IMR-90 (cell line): Measurements from ENCODE around the gene PTPN3. TPM values are rescaled to one million over a fixed set of nuclear protein-coding genes. Genes with fewer than 3 reads are reported as not detected.
A peak's percentile ranks its signal among the peaks of the same experiment; 100 is the strongest.

Experiments
- ATAC-seq: fragments of 200-7000 bp; cut with Tn5 transposase; 2 replicates; pipeline ENCODE4 v1.9.1; 2020; ENCODE audit warnings: low read depth, mild to moderate bottlenecking, moderate library complexity
- BruUV-seq: library from RNA; stranded (reverse); fragments of 400-500 nt; replicated peaks from 2 replicates; lab custom pipeline; 2021; lab: Mats Ljungman, UMichigan
- CTCF ChIA-PET: fragments of 300-600 bp; formaldehyde crosslinking; extraction: SDS; loops from one replicate; lab custom pipeline; 2021; ENCODE audit warnings: antibody characterized with exemption; lab: Yijun Ruan, JAX
- POLR2A ChIA-PET: fragments of 300-600 bp; sonication (Branson Sonifier 250); formaldehyde crosslinking; loops from one replicate; lab custom pipeline; 2022; ENCODE audit warnings: antibody characterized with exemption; ENCODE audit not compliant: unreplicated experiment; lab: Charles Lee
- DNase-seq: peaks from one replicate; pipeline ENCODE4 v3.0.0; 2013
- H2AFZ ChIP-seq: replicated peaks from 2 replicates; pipeline ENCODE3; 2013; ENCODE audit warnings: low read length, mild to moderate bottlenecking; ENCODE audit not compliant: poor library complexity
- H2AK5ac ChIP-seq: 2 replicates; pipeline ENCODE4 v1.6.1; 2013; ENCODE audit warnings: low read depth, low read length, inconsistent platforms
- H2AK9ac ChIP-seq: replicated peaks from 2 replicates; pipeline ENCODE3; 2013; ENCODE audit warnings: mild to moderate bottlenecking, low read depth, low read length, moderate library complexity; ENCODE audit not compliant: poor library complexity
- H2BK120ac ChIP-seq: 2 replicates; pipeline ENCODE4 v1.6.1; 2013; ENCODE audit warnings: low read depth, low read length, inconsistent platforms
- H2BK15ac ChIP-seq: 3 replicates; pipeline ENCODE4 v1.6.1; 2013; ENCODE audit warnings: low read depth, low read length, inconsistent platforms
- H2BK20ac ChIP-seq: 2 replicates; pipeline ENCODE4 v1.6.1; 2013; ENCODE audit warnings: low read depth, mild to moderate bottlenecking, inconsistent platforms, low read length, moderate library complexity
- H2BK5ac ChIP-seq: 2 replicates; pipeline ENCODE4 v1.6.1; 2013; ENCODE audit warnings: mild to moderate bottlenecking, low read depth, low read length, inconsistent platforms; ENCODE audit not compliant: poor library complexity, severe bottlenecking
- H3K14ac ChIP-seq: replicated peaks from 2 replicates; pipeline ENCODE4 v1.6.1; 2013; ENCODE audit warnings: low read depth, low read length, inconsistent platforms
- H3K18ac ChIP-seq: 2 replicates; pipeline ENCODE4 v1.6.1; 2013; ENCODE audit warnings: low read depth, low read length, control low read depth
- H3K23ac ChIP-seq: 2 replicates; pipeline ENCODE4 v1.6.1; 2013; ENCODE audit warnings: low read depth, low read length, inconsistent platforms
- H3K27ac ChIP-seq: 2 replicates; pipeline ENCODE4 v1.5.1; 2013; ENCODE audit warnings: mild to moderate bottlenecking, control low read depth, low read length; ENCODE audit not compliant: insufficient read depth
- H3K27me3 ChIP-seq: 2 replicates; pipeline ENCODE4 v1.6.1; 2013; ENCODE audit warnings: low read length; ENCODE audit not compliant: control insufficient read depth, insufficient read depth
- H3K36me3 ChIP-seq: 2 replicates; pipeline ENCODE4 v1.6.1; 2013; ENCODE audit warnings: low read length, mixed read lengths; ENCODE audit not compliant: control insufficient read depth, insufficient read depth
- H3K4ac ChIP-seq: 2 replicates; pipeline ENCODE4 v1.6.1; 2013; ENCODE audit warnings: low read depth, low read length, inconsistent platforms
- H3K4me1 ChIP-seq: 2 replicates; pipeline ENCODE4 v1.6.1; 2013; ENCODE audit warnings: low read length, mixed read lengths; ENCODE audit not compliant: control insufficient read depth, insufficient read depth
- H3K4me2 ChIP-seq: 2 replicates; pipeline ENCODE4 v1.6.1; 2013; ENCODE audit warnings: low read depth, mild to moderate bottlenecking, control low read depth, low read length, moderate library complexity
- H3K4me3 ChIP-seq: 2 replicates; pipeline ENCODE4 v1.5.1; 2013; ENCODE audit warnings: low read depth, mild to moderate bottlenecking, control low read depth, low read length, moderate library complexity; ENCODE audit not compliant: insufficient read depth
- H3K56ac ChIP-seq: 2 replicates; pipeline ENCODE4 v1.6.1; 2013; ENCODE audit warnings: low read length, inconsistent platforms; ENCODE audit not compliant: insufficient read depth; ENCODE audit errors: extremely low read depth
- H3K79me1 ChIP-seq, 2 experiments: 2 replicates each; pipeline ENCODE4 v1.6.1; 2013; ENCODE audit warnings: low read length in 2 of 2, inconsistent platforms in 1 of 2, low read depth in 1 of 2
- H3K9ac ChIP-seq: 2 replicates; pipeline ENCODE4 v1.6.1; 2013; ENCODE audit warnings: low read depth, low read length, control low read depth
- H3K9me1 ChIP-seq: 2 replicates; pipeline ENCODE4 v1.6.1; 2013; ENCODE audit warnings: low read length, inconsistent platforms; ENCODE audit not compliant: insufficient read depth
- H3K9me3 ChIP-seq: 2 replicates; pipeline ENCODE4 v1.6.1; 2013; ENCODE audit warnings: low read length; ENCODE audit not compliant: control insufficient read depth, insufficient read depth
- H4K20me1 ChIP-seq: 2 replicates; pipeline ENCODE4 v1.6.1; 2013; ENCODE audit warnings: low read length, inconsistent platforms; ENCODE audit not compliant: insufficient read depth
- H4K5ac ChIP-seq: 2 replicates; pipeline ENCODE4 v1.6.1; 2013; ENCODE audit warnings: mild to moderate bottlenecking, low read depth, low read length, control low read depth
- H4K8ac ChIP-seq, 2 experiments: 2 replicates each; pipeline ENCODE4 v1.6.1; 2013; ENCODE audit warnings: low read depth in 2 of 2, low read length in 2 of 2, control low read depth in 1 of 2, inconsistent platforms in 1 of 2
- H4K91ac ChIP-seq: 2 replicates; pipeline ENCODE4 v1.6.1; 2013; ENCODE audit warnings: low read depth, low read length, inconsistent platforms; ENCODE audit not compliant: insufficient read depth
- CEBPB ChIP-seq: IDR thresholded peaks from 2 replicates; pipeline ENCODE4 v1.6.1; 2012; ENCODE audit warnings: low read depth, low read length, improper control_type of control experiment
- ELK1 ChIP-seq: fragments of 150-350 bp; IDR thresholded peaks from 2 replicates; pipeline ENCODE4 v1.6.1; 2016; ENCODE audit warnings: low read depth, mild to moderate bottlenecking, low read length, moderate library complexity, borderline replicate concordance
- NFE2L2 ChIP-seq: fragments of 150-350 bp; IDR thresholded peaks from 2 replicates; pipeline ENCODE4 v1.6.1; 2016; ENCODE audit warnings: low read depth, mild to moderate bottlenecking, low read length
- WGBS, 2 experiments: methylation state at CpG; one replicate each; pipeline versions ENCODE4 v1.1.5 to v1.1.7; 2013; ENCODE audit warnings: missing lambda C conversion rate in 2 of 2; ENCODE audit not compliant: insufficient read length in 1 of 2; ENCODE audit errors: extremely low coverage in 2 of 2; 5-methylcytosine and 5-hydroxymethylcytosine counted together
- dilution Hi-C: fragments of 300-500 bp; cut with HindIII; formaldehyde crosslinking; loops from one replicate; pipeline ENCODE4 v1.14.3; 2018; ENCODE audit warnings: low sequenced_read_pairs; ENCODE audit not compliant: unreplicated experiment
- in situ Hi-C: fragments of 300-500 bp; cut with MboI; formaldehyde crosslinking; loops from 3 replicates; pipeline ENCODE4 v1.14.3; 2019; ENCODE audit warnings: low sequenced_read_pairs, inconsistent platforms, mixed read lengths
- intact Hi-C: fragments of 100-400 bp; cut with micrococcal nuclease; formaldehyde crosslinking; loops from 2 replicates; pipeline ENCODE4 v1.10.0; 2022
- polyA plus RNA-seq, 3 experiments: library from polyadenylated mRNA; depleted of rRNA; stranded (reverse); fragments of >200 nt; gene quantifications; 2 replicates each; pipeline ENCODE4 v1.2.3, GENCODE V29; 2012; ENCODE audit warnings: low replicate concordance in 1 of 3
- total RNA-seq: library from RNA; depleted of rRNA; stranded (reverse); fragments of >200 nt; gene quantifications from 2 replicates; pipeline ENCODE4 v1.2.3, GENCODE V29; 2012

PTPN3 gene
- total and polyA plus RNA-seq, 2 of the 4 experiments (the other 2 are of a cell fraction) = 0.72 to 0.89 TPM

GRCh38 chr9:109471475-109472393 is 26.4 kb downstream of the PTPN3 start:
- Histone ChIP-seq H3K4me3 (no peak overlapping the region), H3K36me3 (no peaks in the 10 kb centered on the region), H4K8ac (no peak overlapping the region), H2BK20ac (no peak overlapping the region), H2AFZ (no peak overlapping the region), H3K4me1 (no peaks in the 10 kb centered on the region), H2BK120ac (no peak overlapping the region), H4K5ac (no peak overlapping the region), H3K79me1 (no peaks in the 10 kb centered on the region; a peak in 1 of 4 replicates), H3K14ac (no peak overlapping the region), H3K18ac (no peak overlapping the region), H2BK15ac (no peak overlapping the region), H2BK5ac (no peak overlapping the region), H3K4me2 (no peak overlapping the region), H3K9me1 (no peaks in the 10 kb centered on the region), H3K27ac (no peak overlapping the region), H3K9me3 (no peaks in the 10 kb centered on the region), H3K9ac (no peak overlapping the region), H2AK9ac (no peak overlapping the region), H2AK5ac (no peak overlapping the region), H4K91ac (no peak overlapping the region), H3K23ac (no peak overlapping the region), H3K56ac (no peak overlapping the region), H4K20me1 (no peaks in the 10 kb centered on the region), H3K27me3 (peaks cover 2% of the 10 kb centered on the region), H3K4ac (no peak overlapping the region)
- no peak for ATAC-seq
- DNase-seq = no peak
- dilution Hi-C loops = no loop called here
- ChIA-PET POLR2A (no interaction called here), CTCF (no interaction called here)
- TF ChIP-seq NFE2L2 (no peak), ELK1 (no peak), CEBPB (peak; percentile 25; the same call in 1 of the 2 replicates)
- WGBS, 2 experiments = 0% methylated on average over 1 of the region's 5 CpGs; no CpG with 5 or more reads in 1 of the 2 experiments
- no TSS peak for BruUV-seq
- in situ Hi-C loops = no loop called here
- intact Hi-C loops = no loop called here
